ENCODE results near the gene DTD1.

The DTD1 gene

DNA sequence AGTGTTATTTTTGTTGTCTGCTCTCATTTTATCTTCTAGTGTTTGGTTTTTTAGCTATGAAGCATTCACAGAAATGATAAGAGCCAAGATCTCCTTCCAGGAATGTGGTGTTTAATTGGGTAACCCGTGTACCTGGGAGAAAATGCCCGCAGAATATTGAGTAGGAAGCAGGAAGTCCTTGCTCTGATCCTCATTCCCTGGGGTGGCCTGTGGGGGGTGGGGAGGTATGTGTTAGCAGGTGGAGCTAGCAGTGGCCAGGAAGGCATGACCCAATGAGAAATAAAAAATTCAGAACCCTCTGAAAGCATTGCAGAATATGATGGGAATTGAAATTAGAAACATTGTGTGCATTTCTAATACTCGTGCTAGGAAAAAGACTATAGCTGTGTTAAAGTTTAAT is 100.8 kb downstream of the DTD1 start:
- Histone ChIP-seq H3K9me3 (ENCODE audit: insufficient read depth, low read depth, low read length) (no peaks in the 10 kb centered on the region), H3K27ac (ENCODE audit: low read length) (no peak overlapping the region), H3K4me3 (ENCODE audit: low read length) (no peak overlapping the region), H3K4me1 (ENCODE audit: insufficient read depth, low read length) (peaks cover 12% of the 10 kb centered on the region), H3K36me3 (ENCODE audit: insufficient read depth, low read depth, low read length) (no peaks in the 10 kb centered on the region), H3K27me3 (ENCODE audit: insufficient read depth, low read length) (no peaks in the 10 kb centered on the region), H3K9ac (ENCODE audit: low read depth, low read length) (no peak overlapping the region)

DNA sequence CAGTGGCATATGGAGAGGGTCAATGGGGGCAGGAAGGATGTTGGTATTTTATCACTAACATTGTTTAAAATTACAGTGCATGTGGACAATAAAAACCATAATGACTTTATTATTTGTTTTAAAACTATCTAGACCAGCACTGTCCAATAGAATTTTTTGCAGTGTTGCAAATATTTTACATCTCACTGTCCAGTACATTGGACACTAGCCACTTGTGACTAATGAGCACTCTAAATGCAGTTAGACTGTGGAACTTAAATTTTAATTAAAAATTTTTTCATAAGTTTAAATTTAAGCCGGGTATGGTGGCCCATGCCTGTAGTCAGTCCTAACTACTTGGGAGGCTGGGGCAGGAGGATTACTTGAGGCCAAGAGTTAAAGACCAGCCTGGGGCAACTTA is 101.7 kb downstream of the DTD1 start:
- H3K9me3 ChIP-seq (ENCODE audit: insufficient read depth, low read depth, low read length) = no peaks in the 10 kb centered on the region
- H3K4me3 ChIP-seq (ENCODE audit: low read length) = no peak overlapping the region
- no peak overlapping the region for H3K27ac ChIP-seq (ENCODE audit: low read length)
- peaks cover 9% of the 10 kb centered on the region; the same call in 1 of the 2 replicates for H3K4me1 ChIP-seq (ENCODE audit: insufficient read depth, low read length)
- no peak overlapping the region for H3K9ac ChIP-seq (ENCODE audit: low read depth, low read length)
- no peaks in the 10 kb centered on the region for H3K27me3 ChIP-seq (ENCODE audit: insufficient read depth, low read length)
- H3K36me3 ChIP-seq (ENCODE audit: insufficient read depth, low read depth, low read length) = no peaks in the 10 kb centered on the region

GRCh38 chr20:18692447-18692846 is 104.6 kb downstream of the DTD1 start:
- Histone ChIP-seq H3K9me3 (ENCODE audit: insufficient read depth, low read depth, low read length) (no peaks in the 10 kb centered on the region), H3K4me3 (ENCODE audit: low read length) (no peak overlapping the region), H3K27ac (ENCODE audit: low read length) (no peak overlapping the region), H3K27me3 (ENCODE audit: insufficient read depth, low read length) (no peaks in the 10 kb centered on the region), H3K36me3 (ENCODE audit: insufficient read depth, low read depth, low read length) (no peaks in the 10 kb centered on the region), H3K9ac (ENCODE audit: low read depth, low read length) (no peak overlapping the region), H3K4me1 (ENCODE audit: insufficient read depth, low read length) (peaks cover 9% of the 10 kb centered on the region; the same call in 1 of the 2 replicates)

GRCh38 chr20:18694071-18694470 is 106.2 kb downstream of the DTD1 start:
- Histone ChIP-seq H3K27ac (ENCODE audit: low read length) (no peak overlapping the region), H3K27me3 (ENCODE audit: insufficient read depth, low read length) (no peaks in the 10 kb centered on the region), H3K36me3 (ENCODE audit: insufficient read depth, low read depth, low read length) (no peaks in the 10 kb centered on the region), H3K9me3 (ENCODE audit: insufficient read depth, low read depth, low read length) (no peaks in the 10 kb centered on the region), H3K9ac (ENCODE audit: low read depth, low read length) (no peak overlapping the region), H3K4me1 (ENCODE audit: insufficient read depth, low read length) (no peaks in the 10 kb centered on the region; the same call in 1 of the 2 replicates), H3K4me3 (ENCODE audit: low read length) (no peak overlapping the region)

- no peaks in the 10 kb centered on the region for H3K27me3 ChIP-seq (ENCODE audit: insufficient read depth, low read length)
- H3K9ac ChIP-seq (ENCODE audit: low read depth, low read length) = no peak overlapping the region
- H3K4me3 ChIP-seq (ENCODE audit: low read length) = no peak overlapping the region
- no peaks in the 10 kb centered on the region; the same call in 1 of the 2 replicates for H3K4me1 ChIP-seq (ENCODE audit: insufficient read depth, low read length)
- H3K9me3 ChIP-seq (ENCODE audit: insufficient read depth, low read depth, low read length) = no peaks in the 10 kb centered on the region
- no peak overlapping the region for H3K27ac ChIP-seq (ENCODE audit: low read length)
- no peaks in the 10 kb centered on the region for H3K36me3 ChIP-seq (ENCODE audit: insufficient read depth, low read depth, low read length)
These were observed 107.3 kb downstream of the DTD1 start for GRCh38 chr20:18695175-18695574.

DNA sequence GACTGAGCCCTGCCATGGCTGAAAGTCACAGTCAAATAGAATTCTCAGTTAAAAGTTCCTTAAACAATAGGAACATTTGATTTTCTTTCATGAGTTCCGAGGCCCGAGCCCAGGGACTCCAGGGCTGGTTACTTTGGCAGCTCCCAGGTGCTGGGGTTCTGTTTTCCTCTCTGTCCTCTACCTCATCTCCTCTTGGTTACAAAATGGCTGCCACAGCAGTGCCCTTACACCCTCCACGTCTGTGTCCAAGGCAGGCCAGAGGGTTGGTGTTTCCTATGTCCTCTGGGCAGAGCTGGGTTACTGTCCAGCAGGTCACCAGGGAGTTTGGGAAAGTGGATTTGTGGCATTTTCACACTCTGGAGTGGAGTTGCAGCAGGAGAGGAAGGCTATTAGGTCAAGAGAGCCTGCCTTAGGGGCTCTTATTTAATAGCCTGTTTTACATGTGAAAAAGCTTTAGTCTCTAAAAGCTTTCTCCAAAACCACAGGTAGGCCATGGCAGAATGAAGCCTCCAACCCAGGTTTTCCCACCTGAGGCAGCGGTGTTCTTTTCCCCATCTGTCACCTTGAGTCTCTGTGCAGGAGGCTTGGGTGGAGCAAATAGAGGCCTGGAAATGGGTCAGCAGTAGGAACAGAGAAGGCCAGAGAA is 111.0 kb downstream of the DTD1 start:
- Histone ChIP-seq H3K9ac (ENCODE audit: low read depth, low read length) (no peak overlapping the region), H3K27ac (ENCODE audit: low read length) (no peak overlapping the region), H3K4me1 (ENCODE audit: insufficient read depth, low read length) (no peaks in the 10 kb centered on the region; the same call in 1 of the 2 replicates), H3K36me3 (ENCODE audit: insufficient read depth, low read depth, low read length) (no peaks in the 10 kb centered on the region), H3K4me3 (ENCODE audit: low read length) (no peak overlapping the region), H3K27me3 (ENCODE audit: insufficient read depth, low read length) (no peaks in the 10 kb centered on the region), H3K9me3 (ENCODE audit: insufficient read depth, low read depth, low read length) (no peaks in the 10 kb centered on the region)

DNA sequence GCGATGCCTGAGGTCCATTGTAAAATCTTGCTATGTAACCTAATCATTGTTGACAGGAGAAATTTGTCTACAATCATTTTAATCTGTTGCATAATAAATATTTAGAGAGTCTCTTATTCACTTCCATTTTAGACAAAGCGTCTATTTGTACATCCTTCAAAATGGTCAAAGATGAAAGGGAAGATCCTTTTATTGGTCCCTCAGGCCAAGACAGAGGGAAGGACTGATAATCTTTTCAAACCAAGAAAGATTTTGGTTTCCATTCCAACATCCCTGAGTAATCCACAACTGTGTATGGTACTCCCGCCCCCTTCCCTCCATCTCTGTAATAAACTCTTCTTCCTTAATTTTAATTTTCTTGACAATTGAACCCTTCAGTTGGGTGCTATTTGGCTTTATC is 114.1 kb downstream of the DTD1 start:
- Histone ChIP-seq H3K27ac (ENCODE audit: low read length) (no peak overlapping the region), H3K9ac (ENCODE audit: low read depth, low read length) (no peak overlapping the region)

DNA sequence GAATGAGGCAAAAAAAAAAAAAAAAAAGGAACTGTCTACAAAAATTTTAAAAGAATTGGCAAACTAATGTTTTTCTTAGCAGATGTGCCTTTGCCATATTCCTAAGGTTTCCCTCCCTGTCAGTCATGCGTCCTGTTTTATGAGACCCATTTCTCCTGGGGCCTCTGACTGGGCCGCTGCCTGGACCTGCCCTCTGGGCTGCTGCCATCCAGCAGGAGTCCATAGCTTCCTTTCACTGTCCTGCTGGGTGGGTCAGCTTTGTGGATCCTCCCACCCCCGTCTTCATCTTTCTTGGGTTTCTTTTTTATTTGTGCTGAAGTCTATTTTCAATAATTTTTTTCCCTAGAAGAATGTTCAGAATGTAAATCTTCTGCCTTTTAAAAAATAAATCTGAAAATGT is 114.9 kb downstream of the DTD1 start:
- Histone ChIP-seq H3K4me1 (ENCODE audit: insufficient read depth, low read length) (no peaks in the 10 kb centered on the region; the same call in 1 of the 2 replicates), H3K27me3 (ENCODE audit: insufficient read depth, low read length) (no peaks in the 10 kb centered on the region), H3K9me3 (ENCODE audit: insufficient read depth, low read depth, low read length) (no peaks in the 10 kb centered on the region), H3K27ac (ENCODE audit: low read length) (no peak overlapping the region), H3K9ac (ENCODE audit: low read depth, low read length) (no peak overlapping the region), H3K4me3 (ENCODE audit: low read length) (no peak overlapping the region), H3K36me3 (ENCODE audit: insufficient read depth, low read depth, low read length) (no peaks in the 10 kb centered on the region)

More for the DNA sequence above, 114.1 kb downstream of the DTD1 start:
- no peaks in the 10 kb centered on the region for H3K36me3 ChIP-seq (ENCODE audit: insufficient read depth, low read depth, low read length)
- H3K27me3 ChIP-seq (ENCODE audit: insufficient read depth, low read length) = no peaks in the 10 kb centered on the region
- H3K4me1 ChIP-seq (ENCODE audit: insufficient read depth, low read length) = no peaks in the 10 kb centered on the region; the same call in 1 of the 2 replicates
- H3K9me3 ChIP-seq (ENCODE audit: insufficient read depth, low read depth, low read length) = no peaks in the 10 kb centered on the region
- no peak overlapping the region for H3K4me3 ChIP-seq (ENCODE audit: low read length)

GRCh38 chr20:18705490-18705889 is 117.6 kb downstream of the DTD1 start:
- no peak overlapping the region for H3K4me3 ChIP-seq (ENCODE audit: low read length)
- no peaks in the 10 kb centered on the region for H3K9me3 ChIP-seq (ENCODE audit: insufficient read depth, low read depth, low read length)
- H3K9ac ChIP-seq (ENCODE audit: low read depth, low read length) = no peak overlapping the region
- H3K27me3 ChIP-seq (ENCODE audit: insufficient read depth, low read length) = no peaks in the 10 kb centered on the region
- no peak overlapping the region for H3K27ac ChIP-seq (ENCODE audit: low read length)
- no peaks in the 10 kb centered on the region for H3K36me3 ChIP-seq (ENCODE audit: insufficient read depth, low read depth, low read length)
- H3K4me1 ChIP-seq (ENCODE audit: insufficient read depth, low read length) = no peaks in the 10 kb centered on the region

DNA sequence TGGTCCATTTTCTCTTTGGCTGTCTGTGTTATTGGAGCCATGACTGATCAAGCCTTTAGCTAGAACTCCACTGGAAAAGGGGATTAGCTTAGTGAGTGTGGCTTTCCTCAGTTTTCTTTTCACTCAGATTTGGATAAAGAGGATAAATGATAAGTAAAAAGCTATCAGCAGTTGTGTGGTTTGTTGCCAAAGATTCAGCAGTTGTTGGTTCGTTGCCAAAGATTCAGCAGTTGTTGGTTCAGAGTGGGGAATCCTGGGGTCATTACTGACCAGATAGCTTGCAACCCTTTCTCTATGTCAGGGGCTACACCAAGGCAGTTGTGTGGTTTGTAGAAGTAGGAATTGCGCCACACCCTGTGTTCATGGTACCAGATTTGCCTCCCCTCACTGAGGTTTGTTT is 118.1 kb downstream of the DTD1 start:
- Histone ChIP-seq H3K9ac (ENCODE audit: low read depth, low read length) (no peak overlapping the region), H3K9me3 (ENCODE audit: insufficient read depth, low read depth, low read length) (no peaks in the 10 kb centered on the region), H3K27ac (ENCODE audit: low read length) (no peak overlapping the region), H3K4me1 (ENCODE audit: insufficient read depth, low read length) (no peaks in the 10 kb centered on the region), H3K36me3 (ENCODE audit: insufficient read depth, low read depth, low read length) (no peaks in the 10 kb centered on the region), H3K27me3 (ENCODE audit: insufficient read depth, low read length) (no peaks in the 10 kb centered on the region), H3K4me3 (ENCODE audit: low read length) (no peak overlapping the region)

GRCh38 chr20:18712131-18712530 is 124.3 kb downstream of the DTD1 start:
- Histone ChIP-seq H3K27ac (ENCODE audit: low read length) (no peak overlapping the region), H3K9ac (ENCODE audit: low read depth, low read length) (no peak overlapping the region), H3K4me3 (ENCODE audit: low read length) (no peak overlapping the region), H3K9me3 (ENCODE audit: insufficient read depth, low read depth, low read length) (no peaks in the 10 kb centered on the region), H3K27me3 (ENCODE audit: insufficient read depth, low read length) (no peaks in the 10 kb centered on the region), H3K4me1 (ENCODE audit: insufficient read depth, low read length) (no peaks in the 10 kb centered on the region), H3K36me3 (ENCODE audit: insufficient read depth, low read depth, low read length) (no peaks in the 10 kb centered on the region)

DNA sequence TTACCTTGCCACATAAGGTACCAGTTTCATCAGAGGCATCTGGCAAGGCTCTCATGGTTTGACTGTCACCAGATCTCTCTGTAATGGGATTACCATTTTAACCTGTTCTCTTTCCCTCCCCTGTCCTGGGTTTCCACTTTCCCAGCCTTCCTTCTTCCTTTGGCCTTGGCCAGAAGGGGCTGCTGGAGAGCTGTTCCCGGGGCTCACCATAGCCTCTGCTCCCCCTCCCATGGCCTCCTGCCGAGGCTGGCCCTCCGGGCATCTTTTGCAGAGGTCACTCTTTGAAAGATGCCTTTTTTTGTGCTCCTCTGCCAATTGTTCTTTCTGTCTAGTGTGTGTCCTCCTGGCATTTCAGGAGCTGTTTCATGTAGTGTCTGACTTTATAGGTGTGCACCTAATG is 125.0 kb downstream of the DTD1 start:
- H3K4me3 ChIP-seq (ENCODE audit: low read length) = no peak overlapping the region
- H3K27ac ChIP-seq (ENCODE audit: low read length) = no peak overlapping the region
- H3K4me1 ChIP-seq (ENCODE audit: insufficient read depth, low read length) = no peaks in the 10 kb centered on the region
- H3K27me3 ChIP-seq (ENCODE audit: insufficient read depth, low read length) = no peaks in the 10 kb centered on the region
- H3K9ac ChIP-seq (ENCODE audit: low read depth, low read length) = no peak overlapping the region
- no peaks in the 10 kb centered on the region for H3K36me3 ChIP-seq (ENCODE audit: insufficient read depth, low read depth, low read length)
- no peaks in the 10 kb centered on the region for H3K9me3 ChIP-seq (ENCODE audit: insufficient read depth, low read depth, low read length)
